ENCODE measurements around the gene UBE2Q2.
"Not testable (repeated sequence)": the region's sequence is repeated elsewhere in the genome, so short reads cannot be mapped to it uniquely, and the experiment has no call there.

The UBE2Q2 gene

GRCh38 chr15:75902129-75902557 is 58.9 kb downstream of the UBE2Q2 start:
- Mint-ChIP-seq H3K27ac (peak overlapping the region; percentile 8 to 91), H3K9me3 (no peaks in the 10 kb centered on the region), H3K36me3 (ENCODE audit: insufficient read depth) (peaks cover 28% of the 10 kb centered on the region), H3K4me3 (peak overlapping the region; percentile 85 to 98), H3K4me1 (ENCODE audit: low read depth in 2 of 2) (peaks cover 15 to 16% of the 10 kb centered on the region in 2 donors), H3K27me3 (no peaks in the 10 kb centered on the region)
- DNase-seq = no peak
- no peak for ATAC-seq (replicated peaks)

DNA sequence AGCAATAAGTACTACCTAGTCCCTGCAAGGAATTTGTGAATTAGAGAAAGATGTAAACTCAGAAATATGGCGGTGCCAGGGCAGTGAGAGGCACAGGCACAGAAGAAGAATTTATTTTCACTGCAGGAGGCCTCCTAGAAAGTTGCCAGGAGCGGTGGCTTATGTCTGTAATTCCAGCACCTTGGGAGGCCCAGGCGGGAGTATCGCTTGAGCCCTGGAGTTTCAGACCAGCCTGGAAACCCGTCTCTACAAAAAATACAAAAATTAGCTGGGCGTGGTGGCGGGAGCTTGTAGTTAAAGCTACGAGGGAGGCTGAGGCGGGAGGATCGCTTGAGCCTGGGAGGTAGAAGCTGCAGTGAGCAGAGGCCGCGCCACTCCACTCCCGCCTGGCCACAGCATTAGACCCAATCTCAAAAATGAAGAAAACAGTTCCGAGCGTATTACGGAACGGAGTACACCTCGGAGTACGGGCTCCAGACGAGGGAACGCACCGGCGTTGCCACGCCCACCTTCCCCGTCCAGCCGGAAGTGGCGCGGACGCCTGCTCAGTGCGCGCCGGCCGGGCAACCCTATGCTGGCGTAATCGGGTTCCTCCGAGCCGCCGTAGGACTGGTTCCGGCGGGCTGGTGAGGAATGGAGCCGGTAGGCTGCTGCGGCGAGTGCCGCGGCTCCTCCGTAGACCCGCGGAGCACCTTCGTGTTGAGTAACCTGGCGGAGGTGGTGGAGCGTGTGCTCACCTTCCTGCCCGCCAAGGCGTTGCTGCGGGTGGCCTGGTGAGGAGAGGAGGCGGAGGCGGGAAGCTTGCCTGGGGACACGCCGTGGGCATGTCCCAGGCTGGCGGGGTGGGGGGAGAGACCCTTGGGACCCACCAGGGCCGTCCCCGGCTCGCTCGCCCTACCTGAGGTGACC is 60.3 kb downstream of the UBE2Q2 start, which contains the start of gene FBXO22:
Gene FBXO22, plus strand, starts transcription at position 548 of the 909 bp plus-strand sequence. Its CDS starts 86 bp downstream, at position 634.
- ATAC-seq (replicated peaks) = peak; percentile 91
- Mint-ChIP-seq H3K27me3 (no peaks in the 10 kb centered on the region), H3K27ac (peak within 1 kb of the TSS; percentile 91 to 95), H3K36me3 (ENCODE audit: insufficient read depth) (peaks cover 24% of the 10 kb centered on the region), H3K9me3 (no peaks in the 10 kb centered on the region), H3K4me1 (ENCODE audit: low read depth in 2 of 2) (peaks cover 15 to 16% of the 10 kb centered on the region in 2 donors), H3K4me3 (peak within 1 kb of the TSS; percentile 85 to 98)
- DNase-seq = peak; percentile 85 to 88 (median 87)

DNA sequence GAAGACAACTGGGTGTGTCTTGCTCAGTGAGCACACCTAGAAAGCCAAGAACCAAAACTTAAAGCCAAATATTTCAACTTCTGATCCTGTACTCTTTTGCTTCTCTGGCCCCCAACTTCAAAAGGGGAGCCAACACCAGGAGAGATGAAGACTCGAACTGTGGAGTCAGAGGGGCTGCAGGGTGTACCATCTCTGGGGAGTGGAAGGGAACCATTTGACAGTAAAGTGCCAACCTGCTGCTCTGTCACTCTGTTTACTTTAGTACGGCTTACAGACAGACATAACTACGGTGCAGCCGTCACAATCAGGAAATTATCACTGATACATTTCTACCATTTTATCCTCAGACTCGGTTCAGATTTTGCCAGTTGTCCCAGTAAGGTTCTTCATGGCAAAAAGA is 62.0 kb downstream of the UBE2Q2 start:
- Mint-ChIP-seq H3K27me3 (no peaks in the 10 kb centered on the region), H3K9me3 (no peaks in the 10 kb centered on the region)

DNA sequence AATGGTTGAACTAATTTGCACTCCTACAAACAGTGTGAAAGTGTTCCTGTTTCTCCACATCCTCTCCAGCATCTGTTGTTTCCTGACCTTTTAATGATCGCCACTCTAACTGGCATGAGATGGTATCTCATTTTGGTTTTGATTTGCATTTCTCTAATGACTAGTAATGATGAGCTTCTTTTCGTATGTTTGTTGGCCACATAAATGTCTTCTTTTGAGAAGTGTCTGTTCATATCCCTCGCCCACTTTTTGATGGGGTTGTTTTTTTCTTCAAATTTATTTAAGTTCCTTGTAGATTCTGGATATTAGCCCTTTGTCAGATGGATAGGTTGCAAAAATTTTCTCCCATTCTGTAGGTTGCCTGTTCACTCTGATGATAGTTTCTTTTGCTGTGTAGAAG is 67.1 kb downstream of the UBE2Q2 start:
- Mint-ChIP-seq H3K4me1 (ENCODE audit: low read depth in 2 of 2) (peaks cover 28 to 39% of the 10 kb centered on the region in 2 donors), H3K36me3 (ENCODE audit: insufficient read depth) (peaks cover 29% of the 10 kb centered on the region)
- H3K27ac Mint-ChIP-seq = not testable (repeated sequence)

More for the DNA sequence above, 62.0 kb downstream of the UBE2Q2 start:
- peaks cover 21 to 30% of the 10 kb centered on the region in 2 donors for H3K4me1 Mint-ChIP-seq (ENCODE audit: low read depth in 2 of 2)
- peak overlapping the region; percentile 91 to 95 for H3K27ac Mint-ChIP-seq
- H3K36me3 Mint-ChIP-seq (ENCODE audit: insufficient read depth) = peaks cover 24% of the 10 kb centered on the region
- H3K4me3 Mint-ChIP-seq = peak overlapping the region; percentile 85 to 98
- no peak for DNase-seq
- ATAC-seq (replicated peaks) = no peak

DNA sequence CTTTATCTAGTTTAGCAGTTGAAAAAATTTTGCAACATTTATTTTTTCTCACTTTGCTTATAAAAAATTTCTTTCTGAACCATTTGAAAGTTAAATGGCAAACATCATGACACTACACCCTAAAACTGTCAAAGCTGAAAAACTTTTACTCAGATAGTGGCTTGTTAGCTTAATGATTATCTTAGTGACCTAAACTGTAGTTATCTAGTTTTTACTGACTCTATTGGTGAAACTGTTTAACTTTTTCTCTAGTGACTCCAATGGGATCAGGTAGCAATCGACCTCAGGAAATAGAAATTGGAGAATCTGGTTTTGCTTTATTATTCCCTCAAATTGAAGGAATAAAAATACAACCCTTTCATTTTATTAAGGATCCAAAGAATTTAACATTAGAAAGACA is 73.7 kb downstream of the UBE2Q2 start:
- Mint-ChIP-seq H3K27me3 (no peaks in the 10 kb centered on the region), H3K4me1 (ENCODE audit: low read depth in 2 of 2) (peaks cover 7 to 8% of the 10 kb centered on the region in 2 donors), H3K4me3 (no peak overlapping the region), H3K36me3 (ENCODE audit: insufficient read depth) (peaks cover 36% of the 10 kb centered on the region), H3K9me3 (no peaks in the 10 kb centered on the region), H3K27ac (no peak overlapping the region)
- no peak for ATAC-seq (replicated peaks)
- no peak for DNase-seq

More for the DNA sequence above, 67.1 kb downstream of the UBE2Q2 start:
- DNase-seq; ATAC-seq (replicated peaks); H3K4me3 Mint-ChIP-seq; H3K27me3 Mint-ChIP-seq; H3K9me3 Mint-ChIP-seq: not testable (repeated sequence)

GRCh38 chr15:75918135-75918534 is 74.9 kb downstream of the UBE2Q2 start:
- Mint-ChIP-seq H3K27me3 (no peaks in the 10 kb centered on the region), H3K36me3 (ENCODE audit: insufficient read depth) (peaks cover 29% of the 10 kb centered on the region), H3K4me1 (ENCODE audit: low read depth in 2 of 2) (peaks cover 8 to 9% of the 10 kb centered on the region in 2 donors), H3K4me3 (no peak overlapping the region), H3K9me3 (no peaks in the 10 kb centered on the region), H3K27ac (peak overlapping the region in 1 of 2 donors; percentile 65)
- no peak for ATAC-seq (replicated peaks)
- DNase-seq = no peak

DNA sequence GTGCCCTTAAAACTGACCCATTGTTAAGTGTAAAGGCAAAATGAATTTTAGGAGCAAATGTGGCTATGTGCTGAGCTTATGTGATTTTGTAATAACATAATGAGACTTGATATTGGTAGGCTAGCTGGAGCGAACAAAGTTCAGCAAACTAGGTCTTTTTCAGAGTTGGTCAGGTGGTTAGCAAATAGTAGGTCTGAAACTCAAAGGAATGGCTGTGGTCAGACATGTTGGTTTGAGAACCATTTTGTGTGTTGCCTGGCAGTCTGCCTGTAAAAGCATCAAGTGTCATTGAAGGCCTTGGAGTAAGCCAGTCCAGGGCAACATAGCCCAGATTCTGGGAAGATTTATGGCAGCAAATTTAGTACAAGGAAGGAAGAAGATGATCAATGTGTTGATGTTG is 76.8 kb downstream of the UBE2Q2 start:
- H3K27ac Mint-ChIP-seq = no peak overlapping the region
- ATAC-seq (replicated peaks) = no peak
- H3K27me3 Mint-ChIP-seq = no peaks in the 10 kb centered on the region
- no peak for DNase-seq
- no peak overlapping the region for H3K4me3 Mint-ChIP-seq
- H3K9me3 Mint-ChIP-seq = no peaks in the 10 kb centered on the region
- H3K36me3 Mint-ChIP-seq (ENCODE audit: insufficient read depth) = peaks cover 17% of the 10 kb centered on the region
- H3K4me1 Mint-ChIP-seq (ENCODE audit: low read depth in 2 of 2) = peaks cover 11 to 21% of the 10 kb centered on the region in 2 donors

DNA sequence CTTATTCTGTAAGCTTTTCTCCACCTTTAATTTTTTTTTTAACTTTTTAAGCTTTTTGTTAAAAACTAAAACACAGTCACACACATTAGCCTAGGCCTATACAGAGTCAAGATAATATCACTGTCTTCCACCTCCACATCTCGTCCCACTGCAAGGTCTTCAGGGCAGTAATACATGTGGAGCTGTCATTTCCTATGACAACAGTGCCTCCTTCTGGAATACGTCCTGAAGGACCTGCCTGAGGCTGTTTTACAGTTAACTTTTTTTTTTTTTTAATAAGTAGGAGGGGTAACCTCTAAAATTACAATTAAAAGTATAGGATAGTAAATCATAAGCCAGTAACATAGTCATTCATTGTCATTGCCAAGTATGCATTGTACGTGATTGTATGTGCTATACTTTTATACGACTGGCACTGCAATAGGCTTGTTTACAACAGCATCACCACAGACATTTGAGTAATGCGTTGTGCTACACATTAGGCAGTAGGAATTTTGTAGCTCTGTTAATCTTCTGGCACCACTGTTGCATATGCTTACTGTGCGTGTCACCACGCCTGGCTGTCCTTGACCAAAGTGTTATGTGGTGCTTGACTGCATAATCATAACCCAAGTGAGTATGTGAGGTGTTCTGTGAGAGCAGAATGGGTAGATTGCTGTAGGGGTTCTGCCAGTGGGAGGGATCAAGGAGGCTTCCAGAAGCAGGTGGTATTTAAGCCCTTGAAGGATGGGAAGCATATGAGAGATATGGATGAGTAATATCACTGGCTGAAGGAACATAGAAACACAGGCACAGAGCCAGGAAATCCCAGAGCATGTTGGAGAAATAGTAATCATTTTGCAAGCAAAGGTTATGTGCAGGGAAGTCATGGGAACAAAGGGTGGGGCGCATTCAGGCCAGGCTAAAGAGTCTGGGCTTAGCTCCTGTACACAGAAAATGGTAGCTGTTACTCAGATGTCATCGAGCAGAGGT is 78.8 kb downstream of the UBE2Q2 start:
- ATAC-seq (replicated peaks) = no peak
- H3K27ac Mint-ChIP-seq = peak overlapping the region in 1 of 2 donors; percentile 7
- peaks cover 14% of the 10 kb centered on the region for H3K36me3 Mint-ChIP-seq (ENCODE audit: insufficient read depth)
- no peaks in the 10 kb centered on the region for H3K27me3 Mint-ChIP-seq
- peaks cover 19 to 32% of the 10 kb centered on the region in 2 donors for H3K4me1 Mint-ChIP-seq (ENCODE audit: low read depth in 2 of 2)
- DNase-seq = no peak
- no peaks in the 10 kb centered on the region for H3K9me3 Mint-ChIP-seq
- H3K4me3 Mint-ChIP-seq = no peak overlapping the region

DNA sequence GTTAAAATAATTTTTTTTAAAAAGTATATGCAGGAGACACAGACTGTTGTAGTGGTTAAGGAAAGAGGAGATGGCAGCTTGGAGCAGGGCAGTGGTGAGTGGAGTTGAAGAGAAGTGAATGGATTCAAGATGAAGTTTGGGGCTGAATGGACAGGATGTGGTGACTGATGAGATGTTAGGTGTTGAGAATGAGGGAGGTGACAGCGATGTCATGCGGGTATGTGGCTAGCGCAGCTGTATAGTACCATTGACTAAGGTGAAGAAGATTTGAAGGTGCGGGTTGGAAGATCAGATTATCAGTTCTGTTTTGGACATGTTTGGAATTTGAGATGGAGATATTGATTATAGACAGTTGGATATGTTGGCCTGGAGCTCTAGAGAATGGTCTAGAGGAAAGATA is 80.5 kb downstream of the UBE2Q2 start:
- DNase-seq (peak in 1 of 3 experiments; percentile 4), ATAC-seq (replicated peaks) (peak; percentile 93)
- Mint-ChIP-seq H3K9me3 (no peaks in the 10 kb centered on the region), H3K27me3 (no peaks in the 10 kb centered on the region), H3K27ac (peak overlapping the region in 1 of 2 donors; percentile 5), H3K4me1 (ENCODE audit: low read depth in 2 of 2) (peaks cover 23 to 43% of the 10 kb centered on the region in 2 donors), H3K4me3 (peak overlapping the region in 1 of 2 donors; percentile 18), H3K36me3 (ENCODE audit: insufficient read depth) (peaks cover under 1% of the 10 kb centered on the region)

DNA sequence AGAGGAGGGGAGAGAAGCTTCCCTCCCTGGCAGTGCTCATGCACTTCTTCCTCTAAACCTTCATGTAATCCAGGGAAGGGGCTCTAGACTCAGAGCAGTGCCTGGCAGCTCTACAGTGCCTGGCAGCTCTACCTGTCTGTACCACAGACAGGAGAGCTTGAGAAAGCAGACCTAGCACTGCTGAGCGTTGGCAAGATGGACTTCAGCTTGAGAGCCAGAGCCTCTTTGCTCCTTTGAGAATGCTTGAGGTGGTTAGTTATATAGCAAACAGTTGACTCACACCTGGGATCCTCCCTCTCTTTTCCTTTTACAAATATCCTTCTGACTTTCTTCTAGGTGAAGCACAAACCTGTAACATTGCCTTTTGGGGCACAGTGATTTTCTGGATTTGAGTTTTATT is 81.3 kb downstream of the UBE2Q2 start:
- Mint-ChIP-seq H3K4me3 (no peak overlapping the region), H3K4me1 (ENCODE audit: low read depth in 2 of 2) (peaks cover 23 to 44% of the 10 kb centered on the region in 2 donors), H3K36me3 (ENCODE audit: insufficient read depth) (no peaks in the 10 kb centered on the region), H3K27me3 (no peaks in the 10 kb centered on the region), H3K9me3 (no peaks in the 10 kb centered on the region), H3K27ac (peak overlapping the region in 1 of 2 donors; percentile 35)
- no peak for DNase-seq
- ATAC-seq (replicated peaks) = no peak

- H3K36me3 Mint-ChIP-seq (ENCODE audit: insufficient read depth) = peaks cover 2% of the 10 kb centered on the region
- H3K27ac Mint-ChIP-seq = peak overlapping the region in 1 of 2 donors; percentile 35
- peak overlapping the region in 1 of 2 donors; percentile 8 for H3K4me3 Mint-ChIP-seq
- H3K27me3 Mint-ChIP-seq = no peaks in the 10 kb centered on the region
- peaks cover 28 to 52% of the 10 kb centered on the region in 2 donors for H3K4me1 Mint-ChIP-seq (ENCODE audit: low read depth in 2 of 2)
- no peaks in the 10 kb centered on the region for H3K9me3 Mint-ChIP-seq
- no peak for ATAC-seq (replicated peaks)
- DNase-seq = no peak
Measured at GRCh38 chr15:75925440-75925839, 82.2 kb downstream of the UBE2Q2 start.

- Mint-ChIP-seq H3K27ac (no peak overlapping the region), H3K4me3 (no peak overlapping the region), H3K9me3 (no peaks in the 10 kb centered on the region), H3K27me3 (no peaks in the 10 kb centered on the region), H3K36me3 (ENCODE audit: insufficient read depth) (peaks cover 7% of the 10 kb centered on the region), H3K4me1 (ENCODE audit: low read depth in 2 of 2) (peaks cover 32 to 57% of the 10 kb centered on the region in 2 donors)
- ATAC-seq (replicated peaks) (no peak), DNase-seq (no peak)
Measured at GRCh38 chr15:75926931-75927330, 83.7 kb downstream of the UBE2Q2 start.

DNA sequence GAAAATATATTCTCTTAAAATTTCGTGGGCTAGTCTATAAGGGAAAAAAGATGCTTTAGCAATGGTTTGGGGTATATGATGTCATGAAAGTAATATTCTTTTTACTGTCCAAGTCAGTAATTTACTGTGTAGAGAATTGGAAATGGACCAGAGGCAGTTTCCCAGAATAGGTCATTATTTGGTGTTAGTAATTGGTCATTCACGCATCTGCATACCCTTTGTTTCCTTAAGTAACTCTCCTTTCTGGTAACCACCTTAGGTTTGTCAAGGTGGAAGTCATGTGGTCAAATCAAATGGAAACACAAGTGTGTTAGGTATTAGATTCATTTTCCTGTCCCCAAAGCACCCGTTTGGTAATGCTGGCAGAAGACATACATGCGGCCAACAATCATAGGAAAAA is 84.4 kb downstream of the UBE2Q2 start:
- no peak overlapping the region for H3K4me3 Mint-ChIP-seq

More for the DNA sequence above, 84.4 kb downstream of the UBE2Q2 start:
- H3K27me3 Mint-ChIP-seq = no peaks in the 10 kb centered on the region
- no peaks in the 10 kb centered on the region for H3K9me3 Mint-ChIP-seq
- H3K27ac Mint-ChIP-seq = no peak overlapping the region
- DNase-seq (no peak), ATAC-seq (replicated peaks) (no peak)
- peaks cover 27 to 50% of the 10 kb centered on the region in 2 donors for H3K4me1 Mint-ChIP-seq (ENCODE audit: low read depth in 2 of 2)
- H3K36me3 Mint-ChIP-seq (ENCODE audit: insufficient read depth) = peaks cover 12% of the 10 kb centered on the region
